Adrenal gland (tissue), 5 donors: ENCODE data around the gene RFXANK.

Source experiments
- POLR2A ChIP-seq, 2 donors: fragments of 450-650 bp; IDR thresholded peaks; one replicate each; pipeline ENCODE4 v1.6.1; 2017; ENCODE audit warnings: antibody characterized with exemption in 2 of 2, mild to moderate bottlenecking in 2 of 2, moderate library complexity in 1 of 2
- TF ChIP-seq, protein P1 (sequence below), 6 experiments: fragments of 450-650 bp in 4 of 6; fragments of 200-600 bp in 2 of 6; sonication (generic) in 1 of 6; IDR thresholded peaks; 1 replicate in 5 of 6; 2 replicates in 1 of 6; pipeline versions ENCODE4 v1.5.1 to v1.8.0; 2016 to 2021; ENCODE audit warnings: antibody characterized with exemption in 6 of 6, mild to moderate bottlenecking in 2 of 6, moderate library complexity in 1 of 6
- donor health status: DM: no; HTN: no; CAD: no.

DNA sequence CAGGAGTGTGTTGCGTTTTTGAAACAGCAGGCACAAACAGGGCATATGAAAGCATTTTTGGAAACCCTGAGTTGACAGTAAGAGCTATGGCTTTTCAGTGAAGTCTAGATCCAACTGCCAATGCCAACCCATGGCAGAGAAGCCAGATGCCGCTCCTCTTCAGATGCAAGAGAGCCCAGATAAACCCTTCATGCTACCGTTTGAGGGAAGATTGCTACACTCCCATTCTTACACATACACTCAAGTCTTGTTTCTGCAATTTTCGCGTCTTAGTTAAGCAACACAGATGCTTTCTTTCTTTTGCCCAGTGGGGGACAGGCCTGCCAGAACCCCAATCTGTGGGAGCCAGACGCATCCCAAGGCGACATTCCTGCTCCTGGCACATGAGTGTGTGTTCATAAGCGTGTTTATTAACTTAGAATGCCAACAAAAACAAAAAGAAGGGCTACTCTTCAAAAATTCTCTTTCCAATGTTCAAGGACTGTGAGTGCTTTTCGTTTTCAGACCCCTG is 10.5 kb upstream of the RFXANK start:
- TF ChIP-seq, protein P1, sequence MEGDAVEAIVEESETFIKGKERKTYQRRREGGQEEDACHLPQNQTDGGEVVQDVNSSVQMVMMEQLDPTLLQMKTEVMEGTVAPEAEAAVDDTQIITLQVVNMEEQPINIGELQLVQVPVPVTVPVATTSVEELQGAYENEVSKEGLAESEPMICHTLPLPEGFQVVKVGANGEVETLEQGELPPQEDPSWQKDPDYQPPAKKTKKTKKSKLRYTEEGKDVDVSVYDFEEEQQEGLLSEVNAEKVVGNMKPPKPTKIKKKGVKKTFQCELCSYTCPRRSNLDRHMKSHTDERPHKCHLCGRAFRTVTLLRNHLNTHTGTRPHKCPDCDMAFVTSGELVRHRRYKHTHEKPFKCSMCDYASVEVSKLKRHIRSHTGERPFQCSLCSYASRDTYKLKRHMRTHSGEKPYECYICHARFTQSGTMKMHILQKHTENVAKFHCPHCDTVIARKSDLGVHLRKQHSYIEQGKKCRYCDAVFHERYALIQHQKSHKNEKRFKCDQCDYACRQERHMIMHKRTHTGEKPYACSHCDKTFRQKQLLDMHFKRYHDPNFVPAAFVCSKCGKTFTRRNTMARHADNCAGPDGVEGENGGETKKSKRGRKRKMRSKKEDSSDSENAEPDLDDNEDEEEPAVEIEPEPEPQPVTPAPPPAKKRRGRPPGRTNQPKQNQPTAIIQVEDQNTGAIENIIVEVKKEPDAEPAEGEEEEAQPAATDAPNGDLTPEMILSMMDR (IDR thresholded peaks at IDR 0.05) = no peak
- no peak for TF ChIP-seq POLR2A (IDR thresholded peaks at IDR 0.05)
